Chondrocyte (in vitro differentiated cells): Measurements from ENCODE around the gene ILK. TPM values are rescaled to one million over a fixed set of nuclear protein-coding genes. Genes with fewer than 3 reads are reported as not detected.

ENCODE experiments used
- DNase-seq: peaks from one replicate; pipeline ENCODE4 v3.0.0; 2021; ENCODE audit warnings: mixed read lengths, low spot score
- H3K27ac Mint-ChIP-seq: one replicate; pipeline ENCODE4 v1.8.0; 2021; ENCODE audit warnings: mild to moderate bottlenecking, moderate library complexity, mixed read lengths; ENCODE audit not compliant: unreplicated experiment
- H3K27me3 Mint-ChIP-seq: 2 replicates; pipeline ENCODE4 v1.8.0; 2021; ENCODE audit warnings: low read depth, mixed read lengths
- H3K36me3 Mint-ChIP-seq: 2 replicates; pipeline ENCODE4 v1.8.0; 2021; ENCODE audit warnings: low read depth, mixed read lengths
- H3K4me1 Mint-ChIP-seq: 2 replicates; pipeline ENCODE4 v1.8.0; 2021; ENCODE audit warnings: low read depth, mild to moderate bottlenecking, mixed read lengths
- H3K4me3 Mint-ChIP-seq: one replicate; pipeline ENCODE4 v1.8.0; 2021; ENCODE audit warnings: mild to moderate bottlenecking, moderate library complexity, mixed read lengths; ENCODE audit not compliant: unreplicated experiment
- H3K9me3 Mint-ChIP-seq: 2 replicates; pipeline ENCODE4 v1.8.0; 2021; ENCODE audit warnings: low read depth, mixed read lengths
- total RNA-seq: library from RNA; stranded (reverse); gene quantifications from 3 replicates; pipeline ENCODE4 v1.2.1, GENCODE V29; 2021
- TF ChIP-seq, protein P1 (sequence below): fragments of 200-600 bp; sonication (generic); IDR thresholded peaks from 2 replicates; pipeline ENCODE4 v1.5.0; 2021; ENCODE audit warnings: antibody characterized with exemption, mild to moderate bottlenecking, moderate library complexity

ILK gene
- total RNA-seq, 1 donor from 2014 or later = 258 TPM

DNA sequence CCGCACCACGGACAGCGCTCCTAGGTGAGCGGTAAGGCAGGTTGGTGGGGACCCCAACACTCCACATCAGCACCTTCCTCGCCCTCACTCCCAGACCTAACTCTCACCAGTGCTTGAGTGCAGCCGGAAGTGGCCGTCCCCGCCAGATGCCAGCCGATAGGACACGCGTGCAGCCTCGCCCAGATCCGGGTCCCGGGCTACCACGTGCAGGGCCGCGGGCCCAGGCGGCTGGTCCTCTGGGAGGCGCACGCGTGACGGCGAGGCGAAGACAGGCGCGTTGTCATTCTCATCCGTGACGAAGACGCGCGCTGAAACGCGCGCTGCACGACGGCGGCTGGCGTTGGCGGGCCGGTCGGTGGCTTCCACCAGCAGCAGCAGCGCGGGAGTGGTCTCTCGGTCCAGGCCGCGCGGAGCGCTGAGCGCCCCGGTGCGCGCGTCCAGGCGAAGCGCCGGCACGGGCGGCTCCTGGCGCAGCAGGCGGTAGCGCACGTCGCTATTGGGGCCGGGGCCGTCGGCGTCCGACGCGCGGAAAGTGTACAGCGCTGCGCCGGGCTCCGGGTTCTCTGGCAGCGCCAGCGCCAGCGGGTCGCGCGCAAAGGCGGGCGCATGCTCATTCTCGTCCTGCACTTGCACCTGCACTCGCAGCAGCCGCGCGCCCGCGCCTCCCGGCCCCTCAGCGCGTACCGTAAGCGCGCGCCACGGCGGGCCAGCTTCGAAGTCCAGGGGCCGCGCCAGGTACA, 26.5 kb downstream of the ILK start:
- H3K4me1 Mint-ChIP-seq = no peaks in the 10 kb centered on the region
- DNase-seq = no peak
- no peaks in the 10 kb centered on the region for H3K27me3 Mint-ChIP-seq
- TF ChIP-seq, protein P1, sequence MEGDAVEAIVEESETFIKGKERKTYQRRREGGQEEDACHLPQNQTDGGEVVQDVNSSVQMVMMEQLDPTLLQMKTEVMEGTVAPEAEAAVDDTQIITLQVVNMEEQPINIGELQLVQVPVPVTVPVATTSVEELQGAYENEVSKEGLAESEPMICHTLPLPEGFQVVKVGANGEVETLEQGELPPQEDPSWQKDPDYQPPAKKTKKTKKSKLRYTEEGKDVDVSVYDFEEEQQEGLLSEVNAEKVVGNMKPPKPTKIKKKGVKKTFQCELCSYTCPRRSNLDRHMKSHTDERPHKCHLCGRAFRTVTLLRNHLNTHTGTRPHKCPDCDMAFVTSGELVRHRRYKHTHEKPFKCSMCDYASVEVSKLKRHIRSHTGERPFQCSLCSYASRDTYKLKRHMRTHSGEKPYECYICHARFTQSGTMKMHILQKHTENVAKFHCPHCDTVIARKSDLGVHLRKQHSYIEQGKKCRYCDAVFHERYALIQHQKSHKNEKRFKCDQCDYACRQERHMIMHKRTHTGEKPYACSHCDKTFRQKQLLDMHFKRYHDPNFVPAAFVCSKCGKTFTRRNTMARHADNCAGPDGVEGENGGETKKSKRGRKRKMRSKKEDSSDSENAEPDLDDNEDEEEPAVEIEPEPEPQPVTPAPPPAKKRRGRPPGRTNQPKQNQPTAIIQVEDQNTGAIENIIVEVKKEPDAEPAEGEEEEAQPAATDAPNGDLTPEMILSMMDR = no peak
- no peaks in the 10 kb centered on the region for H3K9me3 Mint-ChIP-seq
- H3K27ac Mint-ChIP-seq = no peak overlapping the region
- peaks cover 31% of the 10 kb centered on the region for H3K36me3 Mint-ChIP-seq
- H3K4me3 Mint-ChIP-seq = no peak overlapping the region

DNA sequence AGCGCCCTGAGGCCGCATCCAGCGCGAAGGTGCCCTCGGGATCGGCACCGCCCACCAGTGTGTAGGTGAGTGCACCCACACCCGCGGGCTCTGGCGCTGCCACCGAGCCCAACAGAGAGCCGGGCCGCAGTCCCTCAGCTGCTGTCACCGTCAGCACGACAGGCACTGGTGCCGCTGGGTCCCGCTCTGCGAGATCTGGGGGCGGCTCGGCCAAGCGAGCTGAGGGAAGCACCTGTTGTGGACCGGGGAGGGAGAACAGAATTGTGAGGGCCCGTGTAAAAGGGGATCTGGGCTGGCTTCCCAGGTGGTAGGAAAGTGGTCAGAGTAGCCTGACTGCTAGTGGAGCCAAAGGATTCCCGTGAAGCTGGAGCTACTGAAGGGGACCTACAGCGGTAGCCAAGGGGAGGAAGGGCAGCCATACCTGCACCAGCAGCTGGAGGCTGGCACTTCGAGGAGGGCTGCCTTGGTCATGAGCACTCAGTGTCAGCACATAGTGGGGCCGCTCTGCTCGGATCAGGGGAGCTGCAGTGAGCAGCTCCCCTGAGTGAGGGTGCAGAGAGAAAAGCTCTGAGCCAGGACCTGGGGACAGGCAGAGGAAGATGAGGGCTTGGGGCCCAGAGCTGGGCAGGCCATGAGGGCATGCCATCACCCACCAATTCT, 27.2 kb downstream of the ILK start:
- no peaks in the 10 kb centered on the region for H3K4me1 Mint-ChIP-seq
- H3K27ac Mint-ChIP-seq = no peak overlapping the region
- H3K36me3 Mint-ChIP-seq = peaks cover 27% of the 10 kb centered on the region

DNA sequence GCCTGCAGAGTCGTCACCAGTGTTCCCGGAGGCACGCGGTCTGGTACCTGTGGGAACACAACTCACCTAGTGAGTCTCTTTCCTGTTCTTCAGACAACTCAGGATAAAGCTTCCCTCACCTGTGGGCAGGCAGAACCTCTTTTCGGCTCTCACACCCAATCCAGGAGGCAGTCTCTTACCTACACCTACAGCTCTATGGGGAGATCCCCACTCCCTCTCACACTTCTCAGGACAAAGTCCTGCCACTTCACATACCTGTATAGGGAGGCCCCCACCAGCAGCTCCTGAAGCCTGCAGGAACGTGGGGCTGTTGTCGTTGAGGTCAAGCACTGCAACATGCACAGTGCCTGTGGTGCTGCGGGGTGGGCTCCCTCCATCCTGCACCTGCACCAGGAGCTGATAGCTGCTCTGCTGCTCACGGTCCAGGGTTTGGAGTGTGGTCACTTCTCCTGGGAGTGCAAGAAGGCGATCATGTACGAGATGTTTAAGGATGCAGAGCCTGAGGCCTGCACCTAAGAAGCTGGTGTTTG, 27.9 kb downstream of the ILK start:
- TF ChIP-seq, protein P1 = no peak
- no peaks in the 10 kb centered on the region for H3K27me3 Mint-ChIP-seq
- H3K36me3 Mint-ChIP-seq = peaks cover 25% of the 10 kb centered on the region
- no peak overlapping the region for H3K27ac Mint-ChIP-seq
- H3K9me3 Mint-ChIP-seq = no peaks in the 10 kb centered on the region
- no peaks in the 10 kb centered on the region for H3K4me1 Mint-ChIP-seq
- no peak for DNase-seq
- no peak overlapping the region for H3K4me3 Mint-ChIP-seq

More for the DNA sequence above, 27.2 kb downstream of the ILK start:
- no peak overlapping the region for H3K4me3 Mint-ChIP-seq
- H3K27me3 Mint-ChIP-seq = no peaks in the 10 kb centered on the region
- DNase-seq = no peak
- TF ChIP-seq, protein P1 = no peak
- H3K9me3 Mint-ChIP-seq = no peaks in the 10 kb centered on the region

DNA sequence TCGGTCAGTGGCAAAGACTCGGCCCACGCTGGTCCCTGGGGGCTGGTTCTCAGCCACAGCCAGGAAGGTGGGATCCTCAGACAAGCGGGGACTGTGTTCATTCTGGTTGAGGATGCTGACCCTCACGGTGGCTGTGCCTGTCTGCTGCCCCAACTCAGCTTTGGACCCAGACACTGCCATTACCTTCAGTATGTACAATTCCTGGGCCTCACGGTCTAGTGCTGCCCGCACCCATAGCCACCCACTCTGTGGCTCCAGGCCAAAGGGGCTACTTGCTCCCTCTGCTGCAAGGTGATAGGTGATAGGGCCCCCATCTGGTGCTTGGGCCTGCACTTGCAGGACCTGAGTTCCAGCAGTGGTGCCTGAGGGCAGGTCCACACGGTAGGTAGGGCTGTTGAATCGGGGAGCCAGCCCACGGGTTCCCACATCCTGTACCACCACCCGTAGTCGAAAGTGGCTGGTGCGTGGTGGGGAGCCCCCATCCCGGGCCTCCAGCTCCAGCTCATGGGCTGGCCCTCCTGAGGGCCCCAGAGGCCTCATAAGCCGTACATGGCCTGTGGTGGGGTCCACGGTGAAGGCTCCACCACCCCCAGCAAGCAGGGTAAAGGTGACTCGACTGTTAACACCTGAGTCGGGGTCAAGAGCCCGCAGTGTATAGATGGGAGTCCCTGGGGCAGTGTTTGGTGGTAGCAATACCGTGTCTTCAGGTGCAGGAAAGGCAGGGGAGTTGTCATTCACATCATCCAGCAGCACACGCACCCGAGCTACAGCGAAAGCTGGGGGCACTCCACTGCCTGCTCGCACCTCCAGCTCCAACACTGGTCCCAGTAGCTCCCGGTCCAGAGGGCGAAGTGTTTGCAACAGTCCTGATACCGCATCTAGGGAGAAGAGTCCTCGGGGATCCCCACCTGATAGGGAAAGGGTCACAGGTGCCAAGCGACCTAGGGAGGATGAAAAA, 28.8 kb downstream of the ILK start:
- H3K9me3 Mint-ChIP-seq = no peaks in the 10 kb centered on the region
- no peaks in the 10 kb centered on the region for H3K27me3 Mint-ChIP-seq
- no peak overlapping the region for H3K4me3 Mint-ChIP-seq
- TF ChIP-seq, protein P1 = no peak
- peaks cover 24% of the 10 kb centered on the region for H3K36me3 Mint-ChIP-seq
- H3K4me1 Mint-ChIP-seq = no peaks in the 10 kb centered on the region
- DNase-seq = no peak
- no peak overlapping the region for H3K27ac Mint-ChIP-seq
